ENCODE measurements around the gene CHRNA9. TPM values are rescaled to one million over a fixed set of nuclear protein-coding genes. Genes with fewer than 3 reads are reported as not detected.

CHRNA9 gene
- total and polyA plus RNA-seq, 2 donors (not counting 1 experiment from before 2014, with no cell fraction given): 0.07 TPM; not detected in 1

DNA sequence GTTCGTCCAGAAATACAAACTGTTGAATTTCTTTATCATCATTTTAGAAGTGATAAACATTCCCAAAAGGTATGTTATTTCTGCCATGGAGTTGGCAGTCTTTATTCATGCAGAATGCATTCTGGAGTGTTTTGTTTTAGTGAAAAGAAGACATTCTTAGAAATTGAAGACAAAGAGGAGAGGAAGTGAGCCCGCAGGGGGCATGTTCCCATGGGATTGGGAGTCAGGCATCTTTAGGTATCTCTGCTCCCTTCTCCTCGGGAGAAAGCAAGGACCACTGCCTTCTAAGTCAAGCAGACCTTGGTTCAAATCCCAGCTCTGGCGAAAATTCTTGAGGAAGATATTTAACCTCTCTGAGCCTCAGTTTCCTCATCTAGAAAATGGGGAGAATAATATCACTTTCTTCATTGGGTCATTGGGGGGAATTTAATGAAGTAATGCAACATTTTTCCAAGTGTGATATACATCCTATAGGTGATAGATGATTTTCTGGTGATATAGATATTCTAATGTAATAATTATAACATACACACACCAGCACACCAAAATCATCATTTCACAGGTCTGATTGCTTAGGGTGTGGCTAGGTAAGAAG is 26.5 kb upstream of the CHRNA9 start:
- no peak for DNase-seq
- H3K9ac ChIP-seq (ENCODE audit: low read length): peak overlapping the region; percentile 55
- CTCF ChIA-PET: interaction anchor here (0.6 to 9.8 kb wide), 34 partner anchors 9 to 1222 kb away, joined by 3 to 135 read pairs (median 8); partner anchors contain the start of genes N4BP2 and RHOH

More for the DNA sequence above, 26.5 kb upstream of the CHRNA9 start:
- Histone ChIP-seq H3K9me3 (ENCODE audit: control extremely low read depth in 1 of 3, control insufficient read depth in 2 of 3, insufficient read depth in 1 of 3, low read length in 2 of 3) (peaks cover 0 to 6% (median 6%) of the 10 kb centered on the region in 3 donors), H3K4me2 (replicated peaks; ENCODE audit: low read depth, low read length, poor library complexity, severe bottlenecking) (peak overlapping the region; percentile 69), H3K4me3 (ENCODE audit: control extremely low read depth in 1 of 5, extremely low read depth in 1 of 5, insufficient read depth in 1 of 5, low read depth in 2 of 5, low read length in 4 of 5) (peak overlapping the region in 4 of 5 experiments; percentile 8 to 51 (median 22)), H3K27ac (ENCODE audit: low read length in 2 of 2) (peak overlapping the region; percentile 94 to 98), H4K20me1 (ENCODE audit: control insufficient read depth, insufficient read depth, low read length, poor library complexity, severe bottlenecking) (no peaks in the 10 kb centered on the region), H3K27me3 (replicated peaks in 1 of 4; ENCODE audit: control extremely low read depth in 1 of 4, control insufficient read depth in 3 of 4, insufficient read depth in 4 of 4, low read length in 3 of 4) (no peaks in the 10 kb centered on the region), H2AFZ (ENCODE audit: insufficient read depth, low read depth, low read length, poor library complexity, severe bottlenecking) (no peak overlapping the region), H3K79me2 (ENCODE audit: control insufficient read depth, insufficient read depth, low read length) (peaks cover 40% of the 10 kb centered on the region), H3K4me1 (ENCODE audit: control insufficient read depth in 2 of 2, insufficient read depth in 2 of 2, low read length in 2 of 2) (peaks cover 72 to 78% of the 10 kb centered on the region in 2 donors), H3K36me3 (replicated peaks in 1 of 2; ENCODE audit: control extremely low read depth in 1 of 2, control insufficient read depth in 1 of 2, extremely low read depth in 1 of 2, insufficient read depth in 2 of 2, low read length in 1 of 2) (no peaks in the 10 kb centered on the region)
- POLR2A ChIA-PET: interaction anchor here (0.8 to 2.2 kb wide), 13 partner anchors 9 to 252 kb away, joined by 3 to 11 read pairs (median 4); partner anchors contain the start of gene N4BP2
- peak overlapping the region; percentile 83 for H3K4me3 Mint-ChIP-seq
- H3K9me3 Mint-ChIP-seq (ENCODE audit: insufficient read depth): no peaks in the 10 kb centered on the region
- peak overlapping the region; percentile 97 for H3K27ac Mint-ChIP-seq
- H3K4me1 Mint-ChIP-seq: peaks cover 76% of the 10 kb centered on the region
- no peak for TF ChIP-seq EZH2 (IDR thresholded peaks at IDR 0.05; ENCODE audit: borderline replicate concordance, insufficient read depth, low read depth, low read length, poor library complexity, severe bottlenecking)
- no peak for TF ChIP-seq CTCF (IDR thresholded peaks at IDR 0.05)
- 22% methylated on average over 2 of the region's 4 CpGs for WGBS (ENCODE audit: insufficient coverage)
- H3K27me3 Mint-ChIP-seq: no peaks in the 10 kb centered on the region
- intact Hi-C loops (cut with micrococcal nuclease): loop anchor here (1.0 to 10.0 kb wide), 13 partner anchors 7 to 1544 kb away; partner anchors contain the start of genes N4BP2, PDS5A and SMIM14
- no peak for ATAC-seq (ENCODE audit: low read depth)
